ENCODE results near the gene MXRA8. TPM values are rescaled to one million over a fixed set of nuclear protein-coding genes. Genes with fewer than 3 reads are reported as not detected.

MXRA8 gene
- total RNA-seq, 2 donors from 2014 or later = 38.3 to 44.3 TPM

DNA sequence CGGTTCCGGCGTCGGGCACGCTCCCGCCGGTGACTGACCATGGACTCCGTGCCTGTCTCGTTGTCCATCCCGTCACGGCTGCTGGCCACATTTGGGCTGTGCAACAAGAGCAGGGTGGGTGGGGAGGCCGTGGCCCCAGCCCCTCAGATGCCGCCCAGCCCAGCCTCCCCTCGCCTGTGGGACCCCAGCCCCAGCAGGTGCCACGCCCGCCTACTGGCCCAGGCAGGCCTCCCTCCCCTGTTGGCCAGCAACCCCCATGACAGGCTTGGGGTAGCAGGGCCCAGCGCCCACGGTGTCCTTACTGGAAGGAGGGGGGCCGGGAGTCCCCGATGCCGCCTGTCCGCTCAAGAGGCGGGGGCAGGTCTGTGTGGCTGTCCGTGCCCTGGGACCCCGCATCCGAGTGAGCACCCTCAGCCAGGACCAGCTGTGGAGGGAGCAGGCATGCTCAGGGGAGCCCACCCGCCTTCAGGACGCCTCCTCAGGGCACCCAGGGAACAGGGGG, 16.2 kb downstream of the MXRA8 start:
- intact Hi-C loops (cut with DNase I) = no loop called here
- ATAC-seq (no peak), DNase-seq (no peak)

DNA sequence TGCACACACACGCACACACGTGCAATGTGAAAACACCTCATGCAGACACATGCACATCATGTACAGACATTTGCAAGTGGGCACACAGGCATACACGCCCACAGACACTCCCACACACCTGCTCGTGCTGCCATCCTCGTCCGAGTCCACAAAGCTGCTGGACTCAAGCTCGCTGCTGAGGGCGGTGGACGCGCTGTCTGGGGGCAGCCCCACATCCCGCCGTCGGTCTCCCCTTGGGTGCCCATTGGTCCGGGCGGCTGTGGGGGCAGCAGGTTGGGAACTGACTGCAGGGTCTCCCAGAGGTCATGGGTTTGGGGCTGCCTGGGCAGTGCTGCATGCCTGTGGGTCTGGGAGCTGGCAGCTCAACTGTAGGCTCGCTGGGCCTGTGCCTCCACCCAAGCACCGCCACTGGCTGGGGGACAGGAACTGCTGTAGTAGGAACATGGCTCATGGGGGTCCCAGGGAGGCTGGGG, 16.8 kb downstream of the MXRA8 start:
- intact Hi-C loops (cut with DNase I) = no loop called here
- DNase-seq (no peak), ATAC-seq (no peak)

DNA sequence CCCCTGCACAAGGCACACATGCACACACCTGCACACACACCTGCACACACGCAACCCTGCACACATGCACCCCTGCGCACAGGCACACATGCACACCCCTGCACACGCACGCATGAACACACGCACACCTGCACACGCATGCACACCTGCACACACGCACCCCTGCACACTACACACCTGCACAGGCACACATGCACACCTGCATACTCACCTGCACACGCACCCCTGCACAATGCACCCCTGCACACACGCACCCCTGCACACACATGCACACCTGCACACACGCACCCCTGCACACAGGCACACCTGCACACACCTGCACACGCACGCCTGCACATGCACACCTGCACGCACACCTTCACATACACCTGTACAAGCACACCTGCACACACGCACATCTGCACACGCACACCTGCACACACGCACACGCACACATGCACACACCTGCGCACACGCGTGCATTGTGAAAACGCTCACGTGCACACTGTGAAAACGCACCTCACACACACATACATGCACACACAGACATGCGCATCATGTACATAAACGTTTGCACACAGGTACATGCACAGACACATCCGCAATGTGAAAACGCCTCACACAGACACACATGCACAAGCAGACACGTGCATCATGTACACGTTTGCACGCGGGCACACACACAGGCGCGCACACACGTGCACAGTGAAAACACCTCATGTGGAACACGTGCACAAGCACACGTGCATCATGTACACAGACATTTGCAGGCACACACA, 17.4 kb downstream of the MXRA8 start:
- ATAC-seq (no peak), DNase-seq (no peak)
- intact Hi-C loops (cut with DNase I) = no loop called here

DNA sequence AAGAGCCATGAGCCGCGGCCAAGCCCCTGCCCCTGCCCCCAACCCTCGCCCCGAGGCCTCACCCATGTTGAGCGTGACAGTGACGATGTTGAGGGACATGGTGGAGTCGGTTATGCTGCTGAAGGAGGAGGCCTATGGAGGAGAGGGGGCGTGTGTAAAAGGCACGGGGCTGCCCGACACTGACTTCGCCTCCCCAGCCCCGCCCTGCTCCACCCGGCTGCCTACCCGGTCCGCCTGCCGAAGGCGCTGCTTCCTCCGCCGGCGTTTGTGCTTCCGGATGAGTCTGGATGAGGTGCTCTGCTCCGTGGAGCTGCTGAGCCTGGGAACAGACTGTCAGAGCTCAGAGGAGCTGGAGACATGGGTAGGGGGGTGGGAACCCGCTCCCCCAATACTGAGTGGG, 18.2 kb downstream of the MXRA8 start:
- intact Hi-C loops (cut with DNase I) = no loop called here
- ATAC-seq (no peak), DNase-seq (no peak)

DNA sequence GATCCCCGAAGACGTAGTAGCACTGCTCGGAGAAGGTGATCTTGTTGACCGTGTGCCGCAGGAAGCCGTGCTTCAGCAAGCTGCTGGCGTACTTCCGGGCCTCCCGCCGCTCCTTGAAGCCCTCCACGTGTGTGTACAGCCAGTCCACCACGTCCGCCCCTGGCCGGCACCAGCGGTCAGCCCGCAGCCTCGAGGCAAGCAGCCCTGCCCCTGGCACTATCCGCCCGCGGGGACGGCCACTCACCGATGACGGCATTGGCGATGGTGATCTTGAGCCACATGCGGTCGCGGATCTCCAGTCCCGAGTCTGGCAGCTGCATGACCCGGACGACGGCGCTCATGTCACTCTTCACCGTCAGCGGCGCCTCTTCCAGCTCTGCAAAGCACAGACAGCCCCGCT, 20.1 kb downstream of the MXRA8 start:
- ATAC-seq (no peak), DNase-seq (no peak)
- intact Hi-C loops (cut with DNase I) = no loop called here

DNA sequence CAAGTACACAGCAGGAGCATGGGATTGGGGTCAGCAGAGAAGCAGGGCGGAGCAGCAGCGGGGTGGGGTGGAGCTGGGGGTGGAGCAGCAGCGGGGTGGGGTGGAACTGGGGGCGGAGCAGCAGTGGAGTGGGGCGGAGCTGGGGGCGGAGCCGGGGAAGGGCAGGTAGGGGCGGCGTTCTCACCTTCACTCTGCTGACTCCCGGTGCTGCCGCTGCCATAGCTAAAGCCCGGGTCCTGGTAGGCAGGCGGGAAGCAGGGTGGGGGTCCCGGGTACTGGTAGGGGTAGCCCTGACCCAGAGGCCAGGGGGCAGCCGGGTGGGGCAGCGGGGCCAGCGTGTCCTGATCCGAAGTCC, 20.6 kb downstream of the MXRA8 start:
- DNase-seq = no peak
- peak in 1 of 2 donors; percentile 9 for ATAC-seq
- intact Hi-C loops (cut with DNase I) = no loop called here

DNA sequence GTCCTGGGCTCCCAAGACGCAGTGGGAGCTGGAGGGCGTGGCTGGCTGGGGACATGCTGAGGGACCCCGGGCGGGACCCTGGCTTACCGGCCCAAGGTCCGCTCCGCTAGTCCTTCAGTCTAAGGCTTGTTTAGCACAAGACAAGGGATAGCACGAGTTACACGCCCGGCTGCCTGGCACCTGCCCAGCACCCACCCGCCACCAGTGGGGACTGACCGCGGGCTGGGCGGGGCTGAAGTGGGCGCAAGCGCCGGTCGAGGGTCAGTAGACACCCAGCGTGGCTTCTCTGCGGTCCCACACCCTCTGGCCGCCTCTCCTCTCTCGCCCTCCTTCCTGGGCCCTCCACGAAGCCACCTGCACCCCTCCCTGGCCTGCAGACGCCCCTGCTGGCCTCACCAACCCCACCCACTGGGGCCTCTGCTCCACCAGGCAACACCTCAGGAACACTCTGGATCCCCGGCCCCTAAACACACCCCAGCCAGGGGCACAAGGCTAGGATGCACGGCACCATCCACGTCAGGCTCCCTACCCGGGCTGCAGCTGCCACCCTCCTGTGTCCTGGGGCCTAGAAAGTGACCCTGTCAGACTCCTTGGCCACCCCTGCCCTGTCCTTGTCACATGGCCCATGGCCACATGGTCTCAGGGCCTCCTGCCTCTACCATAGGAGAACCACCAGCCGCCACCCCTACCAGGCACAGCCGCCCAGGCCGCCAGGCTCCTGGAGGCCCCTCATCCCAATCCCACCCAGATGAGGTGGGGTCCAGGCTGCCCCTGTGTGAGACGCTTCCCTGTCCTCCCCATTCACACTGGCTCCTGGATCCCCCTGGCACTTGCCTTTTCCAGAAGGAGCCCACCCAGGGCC, 21.2 kb downstream of the MXRA8 start:
- intact Hi-C loops (cut with DNase I) = no loop called here
- no peak for ATAC-seq
- DNase-seq = no peak

DNA sequence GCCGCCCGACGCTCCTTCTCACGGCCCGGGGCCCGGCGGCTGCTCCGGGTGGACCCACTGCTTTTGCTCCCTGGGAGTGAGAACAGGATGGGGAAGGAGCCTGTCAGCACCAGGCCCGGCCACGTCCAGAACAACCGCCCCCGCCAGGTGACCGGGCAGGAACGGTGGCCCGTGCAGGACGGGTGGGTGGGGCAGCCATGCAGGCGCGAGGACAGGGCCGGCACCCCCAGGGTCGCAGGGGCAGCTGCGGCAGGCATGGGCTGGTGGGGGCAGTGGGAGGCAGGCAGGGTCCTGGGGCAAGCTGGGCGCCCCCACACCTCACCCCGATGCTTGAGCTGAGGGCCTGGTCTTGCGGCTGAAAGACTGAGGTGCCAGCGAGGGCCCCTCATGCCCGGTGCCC, 21.9 kb downstream of the MXRA8 start:
- ATAC-seq (no peak), DNase-seq (no peak)
- intact Hi-C loops (cut with DNase I) = no loop called here

DNA sequence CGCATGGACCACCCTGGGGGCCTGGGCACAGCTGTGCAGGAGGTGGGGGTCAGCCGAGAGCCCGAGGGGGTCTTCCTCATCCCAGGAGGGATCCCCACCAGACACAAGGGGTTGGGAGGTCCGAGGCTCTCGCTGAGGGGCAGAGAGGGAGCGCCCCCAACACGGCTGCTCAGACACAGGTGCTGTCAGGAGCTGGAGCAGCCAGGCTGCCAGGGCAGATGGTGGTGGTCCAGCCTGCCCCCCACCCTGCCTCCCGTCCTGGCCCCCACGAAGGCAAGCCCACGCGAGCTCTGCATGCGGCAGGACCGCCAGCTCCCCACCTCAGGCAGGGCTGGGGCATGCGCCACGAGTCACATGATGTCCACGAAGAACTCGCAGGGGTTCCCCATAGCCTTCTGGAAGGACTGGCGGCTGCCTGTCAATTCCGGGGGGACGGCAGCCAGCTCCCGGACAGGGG, 22.5 kb downstream of the MXRA8 start:
- intact Hi-C loops (cut with DNase I) = no loop called here
- ATAC-seq (no peak), DNase-seq (no peak)

DNA sequence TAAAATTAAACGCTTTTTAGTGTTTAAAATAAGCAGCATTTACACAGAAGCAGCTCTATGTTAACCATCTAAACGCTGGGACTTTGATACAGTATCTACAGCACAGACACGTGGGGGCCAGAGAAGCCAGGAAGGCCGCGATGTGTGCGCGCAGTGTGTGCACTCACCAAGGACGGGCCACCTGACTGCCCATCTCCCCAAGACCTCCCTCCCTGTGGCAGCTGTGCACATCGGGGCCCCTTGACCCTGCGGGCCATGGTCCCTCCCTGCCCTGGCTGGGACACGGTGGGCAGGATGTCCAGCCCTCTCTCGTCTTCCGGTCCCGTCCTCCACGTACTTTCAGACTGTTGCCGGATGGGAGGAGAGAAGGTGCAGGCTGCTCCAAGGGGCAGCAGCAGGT, 23.1 kb downstream of the MXRA8 start:
- intact Hi-C loops (cut with DNase I) = no loop called here
- no peak for ATAC-seq
- no peak for DNase-seq

DNA sequence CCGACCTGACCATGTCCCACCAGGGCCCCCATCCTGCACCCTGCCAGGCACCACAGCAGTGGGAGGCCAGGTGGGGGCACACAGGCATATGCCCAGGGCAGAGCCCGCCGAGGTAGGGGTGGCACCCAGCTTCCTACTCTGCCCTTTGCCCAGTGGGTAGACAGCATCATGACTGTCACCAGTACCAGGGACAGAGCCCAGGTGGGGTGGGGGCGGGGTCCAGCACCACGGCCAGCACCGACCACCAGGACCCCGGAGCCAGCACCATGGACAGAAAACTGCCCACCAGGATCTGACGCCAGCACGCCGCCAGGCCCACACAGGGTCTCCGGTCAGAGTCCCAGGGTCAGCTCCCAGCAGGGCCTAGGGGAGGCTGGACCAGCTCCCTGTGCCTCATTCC, 23.5 kb downstream of the MXRA8 start:
- DNase-seq = no peak
- intact Hi-C loops (cut with DNase I) = no loop called here
- no peak for ATAC-seq

DNA sequence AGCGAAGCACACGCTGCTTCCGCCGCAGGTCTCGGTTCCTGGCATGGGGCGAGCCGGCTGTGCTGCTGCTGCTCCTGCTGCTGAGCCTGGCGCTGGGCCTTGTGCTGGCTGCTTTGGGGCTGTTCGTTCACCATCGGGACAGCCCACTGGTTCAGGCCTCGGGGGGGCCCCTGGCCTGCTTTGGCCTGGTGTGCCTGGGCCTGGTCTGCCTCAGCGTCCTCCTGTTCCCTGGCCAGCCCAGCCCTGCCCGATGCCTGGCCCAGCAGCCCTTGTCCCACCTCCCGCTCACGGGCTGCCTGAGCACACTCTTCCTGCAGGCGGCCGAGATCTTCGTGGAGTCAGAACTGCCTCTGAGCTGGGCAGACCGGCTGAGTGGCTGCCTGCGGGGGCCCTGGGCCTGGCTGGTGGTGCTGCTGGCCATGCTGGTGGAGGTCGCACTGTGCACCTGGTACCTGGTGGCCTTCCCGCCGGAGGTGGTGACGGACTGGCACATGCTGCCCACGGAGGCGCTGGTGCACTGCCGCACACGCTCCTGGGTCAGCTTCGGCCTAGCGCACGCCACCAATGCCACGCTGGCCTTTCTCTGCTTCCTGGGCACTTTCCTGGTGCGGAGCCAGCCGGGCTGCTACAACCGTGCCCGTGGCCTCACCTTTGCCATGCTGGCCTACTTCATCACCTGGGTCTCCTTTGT, 24.7 kb downstream of the MXRA8 start:
- intact Hi-C loops (cut with DNase I) = no loop called here
- DNase-seq (no peak), ATAC-seq (peak in 1 of 2 donors; percentile 2)

DNA sequence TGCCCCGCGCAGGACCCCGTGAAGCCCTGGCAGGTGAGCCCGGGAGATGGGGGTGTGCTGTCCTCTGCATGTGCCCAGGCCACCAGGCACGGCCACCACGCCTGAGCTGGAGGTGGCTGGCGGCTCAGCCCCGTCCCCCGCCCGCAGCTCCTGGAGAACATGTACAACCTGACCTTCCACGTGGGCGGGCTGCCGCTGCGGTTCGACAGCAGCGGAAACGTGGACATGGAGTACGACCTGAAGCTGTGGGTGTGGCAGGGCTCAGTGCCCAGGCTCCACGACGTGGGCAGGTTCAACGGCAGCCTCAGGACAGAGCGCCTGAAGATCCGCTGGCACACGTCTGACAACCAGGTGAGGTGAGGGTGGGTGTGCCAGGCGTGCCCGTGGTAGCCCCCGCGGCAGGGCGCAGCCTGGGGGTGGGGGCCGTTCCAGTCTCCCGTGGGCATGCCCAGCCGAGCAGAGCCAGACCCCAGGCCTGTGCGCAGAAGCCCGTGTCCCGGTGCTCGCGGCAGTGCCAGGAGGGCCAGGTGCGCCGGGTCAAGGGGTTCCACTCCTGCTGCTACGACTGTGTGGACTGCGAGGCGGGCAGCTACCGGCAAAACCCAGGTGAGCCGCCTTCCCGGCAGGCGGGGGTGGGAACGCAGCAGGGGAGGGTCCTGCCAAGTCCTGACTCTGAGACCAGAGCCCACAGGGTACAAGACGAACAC, 25.4 kb downstream of the MXRA8 start:
- DNase-seq (no peak), ATAC-seq (no peak)
- intact Hi-C loops (cut with DNase I) = no loop called here

DNA sequence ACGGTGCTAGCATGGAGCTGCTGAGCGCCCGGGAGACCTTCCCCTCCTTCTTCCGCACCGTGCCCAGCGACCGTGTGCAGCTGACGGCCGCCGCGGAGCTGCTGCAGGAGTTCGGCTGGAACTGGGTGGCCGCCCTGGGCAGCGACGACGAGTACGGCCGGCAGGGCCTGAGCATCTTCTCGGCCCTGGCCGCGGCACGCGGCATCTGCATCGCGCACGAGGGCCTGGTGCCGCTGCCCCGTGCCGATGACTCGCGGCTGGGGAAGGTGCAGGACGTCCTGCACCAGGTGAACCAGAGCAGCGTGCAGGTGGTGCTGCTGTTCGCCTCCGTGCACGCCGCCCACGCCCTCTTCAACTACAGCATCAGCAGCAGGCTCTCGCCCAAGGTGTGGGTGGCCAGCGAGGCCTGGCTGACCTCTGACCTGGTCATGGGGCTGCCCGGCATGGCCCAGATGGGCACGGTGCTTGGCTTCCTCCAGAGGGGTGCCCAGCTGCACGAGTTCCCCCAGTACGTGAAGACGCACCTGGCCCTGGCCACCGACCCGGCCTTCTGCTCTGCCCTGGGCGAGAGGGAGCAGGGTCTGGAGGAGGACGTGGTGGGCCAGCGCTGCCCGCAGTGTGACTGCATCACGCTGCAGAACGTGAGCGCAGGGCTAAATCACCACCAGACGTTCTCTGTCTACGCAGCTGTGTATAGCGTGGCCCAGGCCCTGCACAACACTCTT, 26.2 kb downstream of the MXRA8 start:
- intact Hi-C loops (cut with DNase I) = no loop called here
- ATAC-seq (no peak), DNase-seq (no peak)

DNA sequence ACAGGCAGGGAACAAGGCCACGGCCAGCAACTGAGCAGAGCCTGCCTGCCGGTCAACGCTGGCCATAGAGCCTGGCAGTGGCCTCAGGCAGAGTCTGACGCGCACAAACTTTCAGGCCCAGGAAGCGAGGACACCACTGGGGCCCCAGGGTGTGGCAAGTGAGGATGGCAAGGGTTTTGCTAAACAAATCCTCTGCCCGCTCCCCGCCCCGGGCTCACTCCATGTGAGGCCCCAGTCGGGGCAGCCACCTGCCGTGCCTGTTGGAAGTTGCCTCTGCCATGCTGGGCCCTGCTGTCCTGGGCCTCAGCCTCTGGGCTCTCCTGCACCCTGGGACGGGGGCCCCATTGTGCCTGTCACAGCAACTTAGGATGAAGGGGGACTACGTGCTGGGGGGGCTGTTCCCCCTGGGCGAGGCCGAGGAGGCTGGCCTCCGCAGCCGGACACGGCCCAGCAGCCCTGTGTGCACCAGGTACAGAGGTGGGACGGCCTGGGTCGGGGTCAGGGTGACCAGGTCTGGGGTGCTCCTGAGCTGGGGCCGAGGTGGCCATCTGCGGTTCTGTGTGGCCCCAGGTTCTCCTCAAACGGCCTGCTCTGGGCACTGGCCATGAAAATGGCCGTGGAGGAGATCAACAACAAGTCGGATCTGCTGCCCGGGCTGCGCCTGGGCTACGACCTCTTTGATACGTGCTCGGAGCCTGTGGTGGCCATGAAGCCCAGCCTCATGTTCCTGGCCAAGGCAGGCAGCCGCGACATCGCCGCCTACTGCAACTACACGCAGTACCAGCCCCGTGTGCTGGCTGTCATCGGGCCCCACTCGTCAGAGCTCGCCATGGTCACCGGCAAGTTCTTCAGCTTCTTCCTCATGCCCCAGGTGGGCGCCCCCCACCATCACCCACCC, 27.0 kb downstream of the MXRA8 start, which contains the start of gene TAS1R3:
TAS1R3 (plus strand) TSS at position 213 of the 898 bp plus-strand sequence; CDS start at position 279, 66 bp downstream.
- no peak for ATAC-seq
- intact Hi-C loops (cut with DNase I) = no loop called here

DNA sequence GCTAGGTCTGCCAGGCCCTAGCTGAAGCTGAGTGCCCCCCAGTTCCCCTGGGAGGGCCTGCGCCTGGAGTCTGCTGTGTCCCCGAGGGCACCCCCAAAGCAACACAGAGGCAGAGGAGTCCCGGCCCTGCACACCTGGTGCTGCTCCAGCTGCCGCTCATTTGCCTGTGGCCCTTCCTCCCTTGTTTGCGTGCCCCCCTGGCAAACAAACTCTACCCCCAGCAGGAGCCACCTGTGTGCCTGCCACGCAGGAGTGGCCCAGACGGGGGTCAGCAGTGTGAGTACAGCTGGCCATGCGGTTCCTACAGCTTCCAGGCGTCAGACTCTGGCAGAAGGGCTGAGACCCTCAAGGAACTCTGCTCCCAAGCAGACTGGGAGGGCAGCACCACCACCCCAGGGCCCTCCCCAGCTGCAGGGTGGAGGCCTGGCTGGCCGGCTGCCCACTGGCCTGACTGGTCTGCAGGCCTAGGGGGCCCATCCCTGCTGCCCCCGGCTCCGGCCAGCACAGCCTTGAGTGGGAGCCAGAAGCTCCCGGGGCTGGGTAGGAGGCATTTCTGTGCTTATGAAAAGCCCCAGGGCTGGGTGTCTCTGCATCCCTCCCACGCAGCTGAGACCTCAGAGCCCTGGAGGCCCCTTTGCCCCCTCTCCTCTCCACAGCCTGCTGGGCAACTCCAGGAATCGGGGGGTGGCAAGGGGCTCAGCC, 27.8 kb downstream of the MXRA8 start:
- DNase-seq (no peak), ATAC-seq (no peak)
- intact Hi-C loops (cut with DNase I) = no loop called here

More for the DNA sequence above, 27.0 kb downstream of the MXRA8 start, which contains the start of gene TAS1R3:
- no peak for DNase-seq
